SU-DHL-6 (cell line): ENCODE data around the gene PTRH1.

Experiments
- H2AFZ ChIP-seq: fragments of 200-600 bp; sonication (generic); 2 replicates; pipeline ENCODE4 v1.6.1; 2014; ENCODE audit warnings: low read depth, mild to moderate bottlenecking, moderate library complexity, mixed read lengths, antibody characterized with exemption, low read length; ENCODE audit not compliant: severe bottlenecking
- H3F3A ChIP-seq: fragments of 200-600 bp; shearing (Covaris generic); 2 replicates; pipeline ENCODE4 v1.6.0; 2016; ENCODE audit warnings: antibody characterized with exemption, mild to moderate bottlenecking; ENCODE audit not compliant: insufficient read depth
- H3K27ac ChIP-seq: fragments of 200-600 bp; sonication (generic); 2 replicates; pipeline ENCODE4 v1.5.1; 2016; ENCODE audit warnings: low read depth, mild to moderate bottlenecking, low read length, moderate library complexity, mixed read lengths
- H3K27me3 ChIP-seq: fragments of 200-600 bp; sonication (generic), shearing (Covaris generic); 2 replicates; pipeline ENCODE4 v1.6.0; 2014; ENCODE audit warnings: mild to moderate bottlenecking, low read length
- H3K36me3 ChIP-seq: fragments of 200-600 bp; sonication (generic); 2 replicates; pipeline ENCODE4 v1.6.1; 2014; ENCODE audit warnings: mild to moderate bottlenecking, low read length, mixed read lengths
- H3K4me2 ChIP-seq: fragments of 300-600, 200-600 bp; shearing (Covaris generic), sonication (generic); 2 replicates; pipeline ENCODE4 v1.6.0; 2014; ENCODE audit warnings: low read length, low read depth, mild to moderate bottlenecking; ENCODE audit not compliant: poor library complexity, severe bottlenecking
- H3K4me3 ChIP-seq: fragments of 200-600 bp; sonication (generic); 2 replicates; pipeline ENCODE4 v1.5.1; 2014; ENCODE audit warnings: antibody characterized with exemption, low read length, mild to moderate bottlenecking, mixed read lengths; ENCODE audit not compliant: insufficient read depth, poor library complexity, severe bottlenecking
- H3K79me2 ChIP-seq: fragments of 200-600 bp; sonication (generic); 2 replicates; pipeline ENCODE4 v1.6.1; 2014; ENCODE audit warnings: mild to moderate bottlenecking, low read length, moderate library complexity; ENCODE audit not compliant: insufficient read depth
- H3K9ac ChIP-seq: fragments of 200-600 bp; sonication (generic); 2 replicates; pipeline ENCODE4 v1.7.0; 2014; ENCODE audit warnings: mild to moderate bottlenecking, low read length
- H3K9me2 ChIP-seq: fragments of 200-600 bp; sonication (generic); replicated peaks from 2 replicates; pipeline ENCODE4 v1.6.1; 2014; ENCODE audit warnings: low read length; ENCODE audit not compliant: insufficient read depth
- H3K9me3 ChIP-seq: fragments of 200-600 bp; sonication (generic); 2 replicates; pipeline ENCODE4 v1.6.1; 2014; ENCODE audit warnings: low read length, mixed read lengths; ENCODE audit not compliant: insufficient read depth
- H4K20me1 ChIP-seq: fragments of 200-600 bp; sonication (generic); 2 replicates; pipeline ENCODE4 v1.6.1; 2014; ENCODE audit warnings: low read depth, mild to moderate bottlenecking, antibody characterized with exemption, low read length, moderate library complexity, mixed read lengths
- CTCF ChIP-seq: fragments of 200-600 bp; sonication (generic); IDR thresholded peaks from one replicate; pipeline ENCODE4 v1.5.1; 2017; ENCODE audit warnings: antibody characterized with exemption, mild to moderate bottlenecking, low read length, moderate library complexity; ENCODE audit not compliant: insufficient read depth, poor library complexity, severe bottlenecking
- EZH2phosphoT487 ChIP-seq: fragments of 200-600 bp; sonication (generic), shearing (Covaris generic); conservative IDR thresholded peaks from 2 replicates; pipeline ENCODE4 v1.6.1; 2018; ENCODE audit warnings: mild to moderate bottlenecking, antibody characterized with exemption, low read length, moderate library complexity, mixed read lengths

PTRH1 gene

GRCh38 chr9:127689329-127690000, 26.0 kb downstream of the PTRH1 start:
- Histone ChIP-seq H3K79me2 (no peaks in the 10 kb centered on the region), H3K9ac (no peak overlapping the region), H3K27me3 (no peaks in the 10 kb centered on the region), H3K36me3 (no peaks in the 10 kb centered on the region), H3K4me2 (no peak overlapping the region), H3K9me3 (no peaks in the 10 kb centered on the region), H3K9me2 (no peaks in the 10 kb centered on the region), H3F3A (no peaks in the 10 kb centered on the region), H2AFZ (no peak overlapping the region), H4K20me1 (no peaks in the 10 kb centered on the region), H3K4me3 (no peak overlapping the region), H3K27ac (no peak overlapping the region)
- TF ChIP-seq EZH2phosphoT487 (no peak), CTCF (no peak)

- Histone ChIP-seq H3K27me3 (no peaks in the 10 kb centered on the region), H3K79me2 (no peaks in the 10 kb centered on the region), H3K4me2 (no peak overlapping the region), H3K9me3 (no peaks in the 10 kb centered on the region), H3K9ac (no peak overlapping the region), H3F3A (no peaks in the 10 kb centered on the region), H3K27ac (no peak overlapping the region), H4K20me1 (no peaks in the 10 kb centered on the region), H3K36me3 (no peaks in the 10 kb centered on the region), H3K4me3 (no peak overlapping the region), H3K9me2 (no peaks in the 10 kb centered on the region), H2AFZ (no peak overlapping the region)
- TF ChIP-seq EZH2phosphoT487 (no peak), CTCF (no peak)
Observed at GRCh38 chr9:127686461-127687393, 28.7 kb downstream of the PTRH1 start.

- H4K20me1 ChIP-seq, result no peaks in the 10 kb centered on the region
- H3K4me3 ChIP-seq, result no peak overlapping the region
- no peaks in the 10 kb centered on the region for H3K27me3 ChIP-seq
- H2AFZ ChIP-seq, result no peak overlapping the region
- no peaks in the 10 kb centered on the region for H3K36me3 ChIP-seq
- no peak for TF ChIP-seq CTCF
- TF ChIP-seq EZH2phosphoT487, result no peak
- H3K79me2 ChIP-seq, result no peaks in the 10 kb centered on the region
- H3K9ac ChIP-seq, result no peak overlapping the region
- no peaks in the 10 kb centered on the region for H3F3A ChIP-seq
- no peaks in the 10 kb centered on the region for H3K9me2 ChIP-seq
- H3K9me3 ChIP-seq, result no peaks in the 10 kb centered on the region
- H3K4me2 ChIP-seq, result no peak overlapping the region
- no peak overlapping the region for H3K27ac ChIP-seq
Observed at GRCh38 chr9:127684576-127684975, 30.9 kb downstream of the PTRH1 start.
